T-helper 2 cell treated with Interferon-gamma antibody and Interleukin-4, amounts not matched to agents 5 μg/mL and 100 μg/mL, for 36 hours (primary cell): ENCODE measurements around the gene RTL10.

Experiments
- DNase-seq: peaks from one replicate; pipeline ENCODE4 v3.0.0; 2021; ENCODE audit warnings: low spot score
- H3K27ac Mint-ChIP-seq: one replicate; pipeline ENCODE4 v1.8.0; 2021; ENCODE audit warnings: mild to moderate bottlenecking, mixed read lengths
- H3K27me3 Mint-ChIP-seq: one replicate; pipeline ENCODE4 v1.8.0; 2021; ENCODE audit warnings: low read depth, mixed read lengths
- H3K36me3 Mint-ChIP-seq: one replicate; pipeline ENCODE4 v1.8.0; 2021; ENCODE audit warnings: low read depth, mixed read lengths
- H3K4me1 Mint-ChIP-seq: one replicate; pipeline ENCODE4 v1.8.0; 2021; ENCODE audit warnings: low read depth, mixed read lengths
- H3K4me3 Mint-ChIP-seq: one replicate; pipeline ENCODE4 v1.8.0; 2022; ENCODE audit warnings: mild to moderate bottlenecking, moderate library complexity, mixed read lengths
- H3K9me3 Mint-ChIP-seq: one replicate; pipeline ENCODE4 v1.8.0; 2021; ENCODE audit warnings: mixed read lengths

RTL10 gene

DNA sequence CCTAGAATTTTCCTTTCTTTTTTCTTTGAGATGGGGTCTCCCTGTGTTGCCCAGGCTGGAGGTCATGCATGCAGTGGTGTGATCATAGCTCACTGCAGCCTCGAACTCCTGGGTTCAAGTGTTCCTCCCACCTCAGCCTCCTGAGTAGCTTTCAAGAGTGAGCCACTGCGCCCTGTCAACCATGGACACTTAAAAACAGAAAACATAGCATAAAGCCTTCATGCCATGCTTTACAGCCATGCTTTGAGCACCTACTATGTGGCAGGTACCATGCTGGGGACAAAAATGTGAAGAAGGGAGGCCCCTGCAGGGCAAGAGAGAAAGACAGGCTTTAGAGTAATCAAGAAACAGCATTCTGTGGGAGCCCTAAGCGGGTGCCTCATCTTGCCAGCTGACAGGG is 13.7 kb upstream of the RTL10 start:
- H3K27ac Mint-ChIP-seq, result no peak overlapping the region
- no peak for DNase-seq
- H3K4me3 Mint-ChIP-seq, result no peak overlapping the region
- no peaks in the 10 kb centered on the region for H3K27me3 Mint-ChIP-seq
- H3K9me3 Mint-ChIP-seq, result no peaks in the 10 kb centered on the region
- no peaks in the 10 kb centered on the region for H3K4me1 Mint-ChIP-seq
- no peaks in the 10 kb centered on the region for H3K36me3 Mint-ChIP-seq

DNA sequence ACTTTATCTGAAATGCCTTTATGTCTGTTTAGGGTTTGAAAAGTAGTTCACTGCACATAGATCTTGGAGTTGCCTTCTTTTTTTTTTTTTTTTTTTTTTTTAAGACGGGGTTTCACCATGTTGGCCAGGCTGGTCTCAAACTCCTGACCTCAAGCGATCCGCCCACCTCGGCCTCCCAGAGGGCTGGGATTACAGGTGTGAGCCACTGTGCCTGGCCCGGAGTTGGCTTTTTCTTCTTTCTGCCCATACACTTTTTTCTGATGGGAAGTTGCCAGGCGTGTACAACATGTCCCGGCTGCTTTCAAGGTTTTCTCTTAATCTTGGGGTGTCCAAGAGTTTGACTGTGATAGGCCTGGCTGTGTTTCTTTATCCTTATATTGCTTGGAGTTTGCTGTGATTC is 12.9 kb upstream of the RTL10 start:
- Mint-ChIP-seq H3K9me3 (no peaks in the 10 kb centered on the region), H3K27me3 (no peaks in the 10 kb centered on the region), H3K27ac (no peak overlapping the region), H3K36me3 (no peaks in the 10 kb centered on the region), H3K4me1 (no peaks in the 10 kb centered on the region), H3K4me3 (no peak overlapping the region)
- DNase-seq, result no peak

DNA sequence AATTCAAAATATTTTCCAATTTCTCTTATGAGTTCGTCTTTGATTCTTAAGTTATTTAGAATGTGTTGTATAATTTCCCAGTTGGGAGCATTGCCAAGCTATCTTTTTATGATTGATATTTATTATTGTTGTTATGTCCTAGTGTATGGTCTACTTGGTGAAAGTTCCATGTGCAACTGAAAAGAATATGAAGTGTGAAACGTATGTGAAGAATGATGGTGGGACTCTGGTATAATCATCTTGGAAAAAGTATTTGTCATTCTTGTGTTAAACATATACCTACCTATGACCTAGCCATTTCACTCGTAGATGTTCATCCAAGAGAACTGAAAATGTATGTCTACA is 12.0 kb upstream of the RTL10 start:
- DNase-seq, result no peak
- Mint-ChIP-seq H3K4me1 (no peaks in the 10 kb centered on the region), H3K4me3 (no peak overlapping the region), H3K27me3 (no peaks in the 10 kb centered on the region), H3K36me3 (no peaks in the 10 kb centered on the region), H3K9me3 (no peaks in the 10 kb centered on the region), H3K27ac (no peak overlapping the region)

DNA sequence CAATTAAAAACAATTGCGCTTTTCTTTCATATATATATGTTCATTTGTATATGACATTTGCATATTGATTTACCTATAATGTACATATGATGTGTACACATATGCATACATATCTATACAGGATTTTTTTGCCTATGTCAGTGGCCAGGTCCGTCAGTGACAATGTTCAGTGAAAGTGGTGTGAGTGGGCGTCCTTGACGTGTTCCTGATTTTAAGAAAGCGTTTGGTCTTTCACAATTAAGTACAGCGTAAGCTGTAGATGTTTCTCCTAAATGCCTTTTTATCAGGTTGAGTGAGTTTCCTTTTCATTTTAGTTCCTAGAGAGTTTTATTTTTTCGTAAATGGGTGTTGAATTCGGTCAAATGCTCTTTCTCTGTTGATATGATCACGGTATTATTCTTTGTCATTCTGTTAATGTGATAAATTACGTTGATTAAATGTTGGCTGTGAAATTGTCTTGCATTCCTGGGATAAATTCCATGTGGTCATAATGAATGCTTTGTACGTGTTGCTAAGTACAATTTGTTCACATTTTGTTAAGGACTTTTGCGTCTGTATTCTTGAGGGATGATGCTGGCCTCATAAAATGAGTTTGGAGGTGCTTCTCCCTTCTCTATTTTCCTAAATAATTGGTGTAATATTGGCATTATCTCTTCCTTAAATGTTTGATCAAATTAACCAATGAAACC is 10.6 kb upstream of the RTL10 start:
- no peak overlapping the region for H3K4me3 Mint-ChIP-seq
- H3K9me3 Mint-ChIP-seq, result no peaks in the 10 kb centered on the region
- H3K27me3 Mint-ChIP-seq, result no peaks in the 10 kb centered on the region
- H3K4me1 Mint-ChIP-seq, result no peaks in the 10 kb centered on the region
- DNase-seq, result no peak
- H3K27ac Mint-ChIP-seq, result no peak overlapping the region
- no peaks in the 10 kb centered on the region for H3K36me3 Mint-ChIP-seq

DNA sequence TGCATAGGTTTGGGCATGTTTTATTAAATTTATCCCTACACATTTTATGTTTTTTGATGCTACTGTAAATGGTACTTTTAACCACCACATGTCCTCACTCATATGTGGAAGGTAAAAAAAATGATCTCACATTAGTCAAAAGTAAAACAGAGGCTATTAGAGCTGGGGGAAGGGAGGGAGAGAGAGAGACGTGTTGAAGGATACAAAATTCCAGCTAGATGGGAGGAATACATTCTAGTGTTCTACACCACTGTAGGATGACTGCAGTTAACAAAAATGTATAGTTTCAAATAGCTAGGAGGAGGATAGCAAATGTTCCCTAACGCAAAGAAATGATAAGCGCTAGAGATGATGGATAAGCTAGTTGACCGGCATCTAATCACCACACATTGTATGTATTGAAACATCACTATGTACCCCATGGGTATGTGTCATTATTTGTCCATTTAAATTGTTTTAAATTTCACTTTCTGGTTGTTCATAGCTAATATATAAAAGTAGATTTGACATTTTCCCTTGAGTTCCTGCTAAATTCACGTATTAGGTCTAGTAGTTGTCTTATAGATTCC is 9.9 kb upstream of the RTL10 start:
- DNase-seq, result no peak
- Mint-ChIP-seq H3K4me3 (no peak overlapping the region), H3K27ac (no peak overlapping the region), H3K36me3 (no peaks in the 10 kb centered on the region), H3K4me1 (no peaks in the 10 kb centered on the region), H3K27me3 (no peaks in the 10 kb centered on the region), H3K9me3 (no peaks in the 10 kb centered on the region)

DNA sequence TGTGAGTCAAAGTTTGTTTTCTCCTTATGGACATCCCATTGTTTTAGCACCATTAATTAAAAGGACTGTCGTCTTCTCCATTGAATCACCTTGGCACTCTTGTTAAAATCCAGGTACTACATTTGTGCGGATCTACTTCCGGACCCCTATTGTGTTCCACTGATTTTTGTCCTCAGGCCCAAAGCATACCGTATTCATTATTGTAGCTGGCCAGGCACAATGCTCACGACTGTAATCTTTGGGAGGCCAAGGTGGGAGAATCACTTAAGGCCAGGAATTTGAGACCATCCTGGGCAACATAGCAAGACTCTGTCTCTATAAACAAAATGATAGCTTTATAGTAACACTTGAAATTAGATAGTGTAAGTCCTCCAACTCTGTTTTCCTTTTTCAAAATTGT is 8.9 kb upstream of the RTL10 start:
- Mint-ChIP-seq H3K9me3 (no peaks in the 10 kb centered on the region), H3K4me3 (no peak overlapping the region), H3K27ac (no peak overlapping the region), H3K36me3 (no peaks in the 10 kb centered on the region), H3K4me1 (no peaks in the 10 kb centered on the region), H3K27me3 (no peaks in the 10 kb centered on the region)
- DNase-seq, result no peak

DNA sequence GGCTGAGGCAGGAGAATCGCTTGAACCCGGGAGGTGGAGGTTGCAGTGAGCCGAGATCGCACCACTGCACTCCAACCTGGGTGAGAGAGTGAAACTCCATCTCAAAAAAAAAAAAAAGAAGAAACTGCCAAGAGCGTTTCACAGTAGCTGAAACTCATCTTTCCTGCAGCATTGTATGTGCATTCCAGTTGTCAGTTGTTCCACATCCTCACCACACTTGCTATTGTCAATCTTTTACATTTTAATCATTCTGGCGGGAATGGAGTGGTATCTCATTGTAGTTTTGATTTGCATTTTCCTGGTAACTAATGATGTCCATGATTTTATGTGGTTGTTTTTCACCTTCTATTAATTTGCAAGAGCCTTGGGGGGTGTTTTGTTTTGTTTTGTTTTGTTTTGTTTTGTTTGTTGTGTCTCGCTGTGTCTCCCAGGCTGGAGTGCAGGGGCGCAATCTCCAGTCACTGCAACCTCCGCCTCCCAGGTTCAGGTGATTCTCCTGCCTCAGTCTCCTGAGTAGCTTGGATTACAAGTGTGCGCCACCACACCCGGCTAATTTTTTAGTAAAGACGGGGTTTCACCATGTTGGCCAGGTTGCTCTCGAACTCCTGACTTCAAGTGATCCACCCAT is 8.1 kb upstream of the RTL10 start:
- Mint-ChIP-seq H3K27ac (no peak overlapping the region), H3K4me1 (no peaks in the 10 kb centered on the region), H3K36me3 (no peaks in the 10 kb centered on the region), H3K4me3 (no peak overlapping the region), H3K27me3 (no peaks in the 10 kb centered on the region), H3K9me3 (no peaks in the 10 kb centered on the region)
- DNase-seq, result no peak

DNA sequence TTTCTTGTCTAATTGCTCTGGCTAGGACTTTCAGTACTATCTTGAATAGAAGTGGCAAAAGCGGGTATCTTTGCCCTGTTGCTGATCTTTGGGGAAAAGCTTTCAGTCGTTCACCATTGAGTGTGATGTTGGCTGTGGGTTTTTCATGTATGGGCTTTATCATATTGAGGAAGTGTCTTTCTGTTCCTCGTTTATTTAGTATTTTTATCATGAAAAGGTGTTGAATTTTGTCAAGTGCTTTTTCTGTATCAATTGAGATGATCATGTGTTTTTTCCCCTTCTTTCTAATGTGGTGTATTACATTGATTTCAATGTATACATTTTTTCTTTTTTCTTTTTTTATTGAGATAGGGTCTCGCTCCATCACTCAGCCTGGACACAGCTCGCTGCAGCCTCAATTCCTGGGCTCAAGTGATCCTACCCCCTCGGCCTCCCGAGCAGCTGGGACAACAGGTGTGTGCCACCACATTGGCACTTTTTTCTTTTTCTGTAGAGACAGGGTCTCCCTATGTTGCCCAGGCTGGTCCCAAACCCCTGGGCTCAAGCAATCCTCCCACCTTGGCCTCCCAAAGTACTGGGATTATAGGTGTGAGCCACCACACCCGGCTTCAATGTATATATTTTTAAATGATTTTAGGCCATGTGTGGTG is 5.3 kb upstream of the RTL10 start:
- Mint-ChIP-seq H3K27me3 (no peaks in the 10 kb centered on the region), H3K4me3 (no peak overlapping the region), H3K27ac (no peak overlapping the region), H3K36me3 (no peaks in the 10 kb centered on the region), H3K9me3 (no peaks in the 10 kb centered on the region), H3K4me1 (peaks cover 5% of the 10 kb centered on the region)
- no peak for DNase-seq

DNA sequence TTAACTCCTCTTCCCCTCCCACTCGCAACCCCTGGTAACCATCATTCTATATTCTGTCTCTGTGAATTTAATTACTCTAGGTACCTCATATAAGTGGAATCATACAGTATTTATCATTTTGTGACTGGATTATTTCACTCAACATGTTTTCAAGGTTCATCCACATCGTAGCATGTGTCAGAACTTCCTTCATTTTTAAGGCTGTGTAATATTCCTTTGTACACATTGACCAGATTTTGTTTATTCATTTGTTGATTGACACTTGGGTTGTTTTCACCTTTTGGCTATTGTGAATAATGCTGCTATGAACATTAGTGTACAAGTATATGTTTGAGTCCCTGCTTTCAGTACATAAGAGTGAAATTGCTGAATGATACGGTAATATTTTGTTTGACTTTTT is 2.7 kb upstream of the RTL10 start:
- Mint-ChIP-seq H3K27me3 (no peaks in the 10 kb centered on the region), H3K36me3 (peaks cover 1% of the 10 kb centered on the region), H3K27ac (no peak overlapping the region), H3K9me3 (no peaks in the 10 kb centered on the region), H3K4me1 (peaks cover 20% of the 10 kb centered on the region), H3K4me3 (no peak overlapping the region)
- peak; percentile 1 for DNase-seq

DNA sequence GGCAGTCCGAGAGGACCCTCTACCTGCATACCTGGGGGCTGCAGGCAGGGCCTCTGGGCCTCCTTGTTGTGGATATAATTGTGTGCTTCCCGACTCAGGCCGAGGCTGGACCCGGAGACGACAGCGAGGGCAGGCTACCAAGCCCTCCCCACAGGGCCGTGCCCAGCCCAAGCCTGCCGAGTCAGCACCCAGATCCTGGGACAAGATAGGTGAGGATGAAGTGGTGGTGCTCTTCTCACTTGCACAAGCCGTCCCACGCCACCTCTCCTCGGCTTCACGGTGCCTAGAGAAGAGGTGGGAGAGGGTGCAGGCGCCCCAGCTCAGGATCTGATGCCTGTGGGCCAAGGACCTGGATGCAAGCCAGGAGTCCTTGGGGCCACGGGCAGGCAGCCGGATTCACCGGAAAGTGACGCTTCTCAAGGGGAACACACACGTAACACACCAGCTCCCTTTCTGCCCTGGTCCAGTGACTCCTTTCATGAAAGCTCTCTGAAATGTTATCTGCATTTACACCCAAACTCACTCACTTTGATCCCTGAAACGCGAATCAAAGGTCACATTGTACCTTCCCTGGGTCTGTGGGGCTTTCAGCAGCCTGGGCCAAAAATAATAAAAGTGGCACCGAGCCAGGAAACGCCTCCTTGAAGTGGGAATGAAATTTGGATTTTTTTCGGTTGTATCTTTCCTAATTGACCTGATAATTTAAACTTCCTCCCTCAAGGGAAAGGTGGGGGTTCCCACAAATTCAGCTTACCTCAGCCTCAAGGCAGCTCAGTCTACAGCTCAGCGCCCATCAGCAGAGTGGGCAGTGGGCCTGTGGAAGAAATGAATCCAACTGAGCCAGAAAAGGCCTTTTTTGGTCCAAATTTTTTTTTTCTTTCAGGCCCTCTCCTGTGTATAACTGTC is 1.1 kb upstream of the RTL10 start:
- peak overlapping the region; percentile 97 for H3K4me3 Mint-ChIP-seq
- no peaks in the 10 kb centered on the region for H3K27me3 Mint-ChIP-seq
- peaks cover 8% of the 10 kb centered on the region for H3K36me3 Mint-ChIP-seq
- peaks cover 22% of the 10 kb centered on the region for H3K4me1 Mint-ChIP-seq
- peak overlapping the region; percentile 94 for H3K27ac Mint-ChIP-seq
- no peaks in the 10 kb centered on the region for H3K9me3 Mint-ChIP-seq
- DNase-seq, result peak; percentile 66

DNA sequence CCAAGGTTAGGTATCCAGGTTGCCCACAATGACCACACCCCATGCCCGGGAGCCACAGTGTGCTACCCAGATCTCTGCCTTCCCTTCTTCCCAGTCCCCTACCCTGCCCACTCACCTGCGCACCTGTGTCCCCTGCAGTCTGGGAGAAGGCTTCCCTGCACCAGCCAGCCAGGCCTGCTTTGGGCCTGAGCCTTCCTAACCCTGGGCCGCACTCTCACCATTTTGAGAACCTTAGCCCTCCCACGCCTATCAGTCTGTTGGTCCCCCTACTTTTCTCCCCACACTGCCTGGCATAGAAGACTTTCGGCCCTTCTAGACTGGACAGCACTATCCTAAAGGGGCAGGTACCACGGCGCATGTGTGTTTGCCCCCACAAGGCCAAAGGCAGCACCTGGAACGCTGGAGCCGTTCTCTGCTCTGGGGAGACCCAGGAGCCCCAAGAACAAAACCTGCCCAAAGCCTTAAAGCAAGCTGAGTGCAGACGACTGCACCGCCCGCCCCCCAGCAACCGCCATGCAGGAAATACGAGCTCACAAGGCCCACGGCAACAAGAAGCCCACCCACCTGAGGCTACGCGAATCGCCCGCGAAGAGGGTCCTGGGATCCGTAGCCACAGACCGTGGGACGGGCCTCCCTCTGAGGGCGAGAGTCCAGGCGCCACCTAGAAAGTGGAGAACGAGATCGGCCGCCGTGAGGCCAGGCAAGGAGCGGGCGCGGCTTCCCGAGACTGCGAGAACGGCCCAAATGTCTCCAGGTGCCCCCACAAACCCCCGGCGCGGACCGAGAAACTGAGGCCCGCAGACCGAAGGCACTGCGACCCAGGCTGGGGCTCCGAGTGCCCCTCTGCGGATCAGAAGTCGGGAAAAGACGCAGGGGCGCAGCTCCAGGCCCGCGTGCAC is 546 bp downstream of the RTL10 start:
- H3K27me3 Mint-ChIP-seq, result no peaks in the 10 kb centered on the region
- H3K4me3 Mint-ChIP-seq, result peak overlapping the region; percentile 97
- H3K36me3 Mint-ChIP-seq, result peaks cover 18% of the 10 kb centered on the region
- DNase-seq, result no peak
- no peaks in the 10 kb centered on the region for H3K9me3 Mint-ChIP-seq
- H3K4me1 Mint-ChIP-seq, result peaks cover 22% of the 10 kb centered on the region
- H3K27ac Mint-ChIP-seq, result peak overlapping the region; percentile 94

DNA sequence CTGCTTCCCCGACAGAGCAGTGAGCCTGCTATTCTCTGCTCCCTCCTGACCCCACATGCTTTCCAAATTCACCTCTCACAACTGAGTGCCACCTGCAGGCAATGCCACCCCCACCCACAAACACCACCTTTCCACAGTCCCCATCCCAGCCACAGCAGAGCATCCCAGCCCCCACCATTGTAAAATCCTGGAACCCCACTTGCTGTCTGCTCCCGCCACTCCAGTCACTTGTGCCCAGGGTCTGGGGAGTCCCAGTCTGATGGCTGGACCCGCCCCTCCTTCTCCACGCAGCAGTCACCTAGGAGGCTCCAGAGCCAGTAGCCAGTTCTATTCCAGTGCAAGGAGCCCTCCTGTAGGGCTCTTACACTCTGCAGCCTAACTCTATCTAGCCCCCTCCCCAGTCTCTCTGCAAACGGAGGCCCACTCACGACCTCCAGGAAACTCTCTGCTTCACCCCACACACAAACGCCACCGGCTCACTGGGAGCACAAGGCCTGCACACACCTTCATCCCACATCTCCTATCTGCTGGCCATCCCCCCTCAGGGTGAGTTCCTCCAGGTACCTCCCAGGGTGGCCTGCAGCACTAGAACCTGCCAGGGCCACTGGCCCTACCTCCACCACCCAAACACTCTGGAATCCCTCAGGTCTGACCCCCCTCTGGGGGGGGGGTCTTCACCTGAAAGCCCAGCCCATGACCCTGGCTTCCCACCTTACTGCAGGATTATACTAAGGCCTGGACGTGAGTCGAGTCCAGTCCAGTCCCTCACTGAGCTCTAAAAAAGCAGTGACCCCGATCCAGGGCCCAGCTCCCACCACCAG is 1.4 kb downstream of the RTL10 start:
- DNase-seq, result no peak
- Mint-ChIP-seq H3K4me1 (peaks cover 22% of the 10 kb centered on the region), H3K4me3 (peak overlapping the region; percentile 97), H3K36me3 (peaks cover 21% of the 10 kb centered on the region), H3K27me3 (no peaks in the 10 kb centered on the region), H3K9me3 (no peaks in the 10 kb centered on the region), H3K27ac (peak overlapping the region; percentile 94)
